ENCODE results near the gene BNIPL. TPM values are rescaled to one million over a fixed set of nuclear protein-coding genes. Genes with fewer than 3 reads are reported as not detected.
A peak's percentile ranks its signal among the peaks of the same experiment; 100 is the strongest.

The BNIPL gene
- total RNA-seq, 2 experiments from 2014 or later = 0.64 to 1.3 TPM

DNA sequence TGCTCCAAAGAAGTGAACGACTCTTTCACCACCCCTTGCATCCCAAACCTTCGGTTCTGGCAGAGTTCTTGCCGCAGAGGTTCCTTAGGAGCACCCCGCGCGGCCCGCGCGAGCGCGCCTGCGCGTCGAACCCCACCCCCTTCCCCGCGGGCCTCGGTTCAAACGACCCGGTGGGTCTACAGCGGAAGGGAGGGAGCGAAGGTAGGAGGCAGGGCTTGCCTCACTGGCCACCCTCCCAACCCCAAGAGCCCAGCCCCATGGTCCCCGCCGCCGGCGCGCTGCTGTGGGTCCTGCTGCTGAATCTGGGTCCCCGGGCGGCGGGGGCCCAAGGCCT, 11.2 kb downstream of the BNIPL start, which contains the start of gene C1orf56:
C1orf56 (plus strand) TSS at position 161 of the 334 bp plus-strand sequence; CDS start at position 258, 97 bp downstream.
- ChIA-PET POLR2A (interaction anchor here (1.0 to 2.1 kb wide), 4 partner anchors 10 to 110 kb away, joined by 3 to 28 read pairs (median 5); partner anchors contain the start of genes CDC42SE1, GABPB2 and PRUNE1), CTCF (interaction anchor here (0.9 to 3.9 kb wide), 15 partner anchors 10 to 428 kb away, joined by 3 to 32 read pairs (median 4); partner anchors contain the start of genes CDC42SE1, GABPB2, MINDY1 and TNFAIP8L2)
- intact Hi-C loops (cut with micrococcal nuclease) = no loop called here
- no peaks in the 10 kb centered on the region for H3K27me3 Mint-ChIP-seq
- H3K36me3 Mint-ChIP-seq = peaks cover 20% of the 10 kb centered on the region
- no peaks in the 10 kb centered on the region for H3K9me3 Mint-ChIP-seq
- peak; percentile 70 for DNase-seq
- H3K27ac Mint-ChIP-seq = peak within 1 kb of the TSS; percentile 82
- H3K4me1 Mint-ChIP-seq (ENCODE audit: low read depth) = peaks cover 51% of the 10 kb centered on the region
- peak within 1 kb of the TSS; percentile 88 for H3K4me3 Mint-ChIP-seq

DNA sequence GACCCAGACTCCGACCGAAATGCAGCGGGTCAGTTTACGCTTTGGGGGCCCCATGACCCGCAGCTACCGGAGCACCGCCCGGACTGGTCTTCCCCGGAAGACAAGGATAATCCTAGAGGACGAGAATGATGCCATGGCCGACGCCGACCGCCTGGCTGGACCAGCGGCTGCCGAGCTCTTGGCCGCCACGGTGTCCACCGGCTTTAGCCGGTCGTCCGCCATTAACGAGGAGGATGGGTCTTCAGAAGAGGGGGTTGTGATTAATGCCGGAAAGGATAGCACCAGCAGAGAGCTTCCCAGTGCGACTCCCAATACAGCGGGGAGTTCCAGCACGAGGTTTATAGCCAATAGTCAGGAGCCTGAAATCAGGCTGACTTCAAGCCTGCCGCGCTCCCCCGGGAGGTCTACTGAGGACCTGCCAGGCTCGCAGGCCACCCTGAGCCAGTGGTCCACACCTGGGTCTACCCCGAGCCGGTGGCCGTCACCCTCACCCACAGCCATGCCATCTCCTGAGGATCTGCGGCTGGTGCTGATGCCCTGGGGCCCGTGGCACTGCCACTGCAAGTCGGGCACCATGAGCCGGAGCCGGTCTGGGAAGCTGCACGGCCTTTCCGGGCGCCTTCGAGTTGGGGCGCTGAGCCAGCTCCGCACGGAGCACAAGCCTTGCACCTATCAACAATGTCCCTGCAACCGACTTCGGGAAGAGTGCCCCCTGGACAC, 11.7 kb downstream of the BNIPL start:
- H3K9me3 Mint-ChIP-seq = no peaks in the 10 kb centered on the region
- peaks cover 46% of the 10 kb centered on the region for H3K4me1 Mint-ChIP-seq (ENCODE audit: low read depth)
- CTCF ChIA-PET = interaction anchor here (0.9 to 3.9 kb wide), 18 partner anchors 9 to 428 kb away, joined by 3 to 32 read pairs (median 4); partner anchors contain the start of genes CDC42SE1, GABPB2, MINDY1 and TNFAIP8L2
- DNase-seq = peak; percentile 74
- intact Hi-C loops (cut with micrococcal nuclease) = loop anchor here (1.0 to 2.0 kb wide), 2 partner anchors 9 to 39 kb away; partner anchors contain the start of gene PRUNE1
- H3K4me3 Mint-ChIP-seq = peak overlapping the region; percentile 88
- POLR2A ChIA-PET = interaction anchor here (0.7 to 2.1 kb wide), 5 partner anchors 10 to 110 kb away, joined by 3 to 28 read pairs (median 4); partner anchors contain the start of genes CDC42SE1, GABPB2, MINDY1 and PRUNE1
- H3K27ac Mint-ChIP-seq = peak overlapping the region; percentile 82
- H3K36me3 Mint-ChIP-seq = peaks cover 23% of the 10 kb centered on the region
- no peaks in the 10 kb centered on the region for H3K27me3 Mint-ChIP-seq

DNA sequence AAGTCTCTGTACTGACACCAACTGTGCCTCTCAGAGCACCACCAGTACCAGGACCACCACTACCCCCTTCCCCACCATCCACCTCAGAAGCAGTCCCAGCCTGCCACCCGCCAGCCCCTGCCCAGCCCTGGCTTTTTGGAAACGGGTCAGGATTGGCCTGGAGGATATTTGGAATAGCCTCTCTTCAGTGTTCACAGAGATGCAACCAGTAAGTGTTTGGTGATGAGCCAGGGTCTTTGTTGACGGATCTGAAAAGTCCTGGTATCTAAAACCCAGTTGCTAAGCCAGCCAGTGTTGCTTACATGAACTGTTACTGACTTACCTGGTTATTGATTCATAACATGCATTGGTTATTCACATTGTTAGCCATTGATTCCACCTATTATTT, 12.3 kb downstream of the BNIPL start:
- H3K9me3 Mint-ChIP-seq = no peaks in the 10 kb centered on the region
- DNase-seq = no peak
- H3K4me3 Mint-ChIP-seq = peak overlapping the region; percentile 88
- CTCF ChIA-PET = interaction anchor here (0.9 to 3.9 kb wide), 14 partner anchors 9 to 202 kb away, joined by 3 to 32 read pairs (median 4); partner anchors contain the start of genes CDC42SE1, GABPB2, MINDY1 and TNFAIP8L2
- intact Hi-C loops (cut with micrococcal nuclease) = loop anchor here (1.0 to 2.0 kb wide), 2 partner anchors 9 to 40 kb away; partner anchors contain the start of gene PRUNE1
- peak overlapping the region; percentile 64 for H3K27ac Mint-ChIP-seq
- peaks cover 44% of the 10 kb centered on the region for H3K4me1 Mint-ChIP-seq (ENCODE audit: low read depth)
- peaks cover 25% of the 10 kb centered on the region for H3K36me3 Mint-ChIP-seq
- no peaks in the 10 kb centered on the region for H3K27me3 Mint-ChIP-seq
- POLR2A ChIA-PET = interaction anchor here (0.7 to 2.1 kb wide), 5 partner anchors 9 to 109 kb away, joined by 3 to 28 read pairs (median 4); partner anchors contain the start of genes CDC42SE1, GABPB2, MINDY1 and PRUNE1

DNA sequence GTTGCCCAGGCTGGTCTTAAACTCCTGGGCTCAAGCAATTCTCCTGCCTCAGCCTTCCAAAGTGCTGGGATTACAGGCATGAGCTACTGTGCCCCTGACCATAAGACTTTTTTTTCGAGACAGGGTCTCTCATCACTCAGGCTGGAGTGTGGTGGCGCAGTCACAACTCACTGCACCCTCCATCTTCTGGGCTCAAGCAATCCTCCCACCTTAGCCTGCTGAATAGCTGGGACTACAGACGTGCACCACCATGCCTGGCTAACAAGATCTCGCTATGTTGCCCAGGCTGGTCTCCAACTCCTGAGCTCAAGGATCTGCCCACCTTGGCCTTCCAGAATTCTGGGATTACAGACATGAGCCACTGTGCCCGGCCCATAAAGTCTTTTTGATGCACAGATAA, 13.1 kb downstream of the BNIPL start:
- peak overlapping the region; percentile 32 for H3K4me3 Mint-ChIP-seq
- ChIA-PET POLR2A (interaction anchor here (0.8 kb wide), 1 partner anchor 8 kb away, joined by 4 read pairs; no protein-coding TSS in a partner anchor), CTCF (interaction anchor here (0.6 to 3.9 kb wide), 6 partner anchors 8 to 92 kb away, joined by 4 to 32 read pairs (median 8); partner anchors contain the start of genes CDC42SE1, MINDY1 and MLLT11)
- peaks cover 31% of the 10 kb centered on the region for H3K36me3 Mint-ChIP-seq
- H3K27ac Mint-ChIP-seq = no peak overlapping the region
- intact Hi-C loops (cut with micrococcal nuclease) = loop anchor here (2.0 kb wide), 1 partner anchor 41 kb away; the partner anchor contains the start of gene PRUNE1
- H3K9me3 Mint-ChIP-seq = no peaks in the 10 kb centered on the region
- no peak for DNase-seq
- H3K4me1 Mint-ChIP-seq (ENCODE audit: low read depth) = peaks cover 48% of the 10 kb centered on the region
- H3K27me3 Mint-ChIP-seq = no peaks in the 10 kb centered on the region

DNA sequence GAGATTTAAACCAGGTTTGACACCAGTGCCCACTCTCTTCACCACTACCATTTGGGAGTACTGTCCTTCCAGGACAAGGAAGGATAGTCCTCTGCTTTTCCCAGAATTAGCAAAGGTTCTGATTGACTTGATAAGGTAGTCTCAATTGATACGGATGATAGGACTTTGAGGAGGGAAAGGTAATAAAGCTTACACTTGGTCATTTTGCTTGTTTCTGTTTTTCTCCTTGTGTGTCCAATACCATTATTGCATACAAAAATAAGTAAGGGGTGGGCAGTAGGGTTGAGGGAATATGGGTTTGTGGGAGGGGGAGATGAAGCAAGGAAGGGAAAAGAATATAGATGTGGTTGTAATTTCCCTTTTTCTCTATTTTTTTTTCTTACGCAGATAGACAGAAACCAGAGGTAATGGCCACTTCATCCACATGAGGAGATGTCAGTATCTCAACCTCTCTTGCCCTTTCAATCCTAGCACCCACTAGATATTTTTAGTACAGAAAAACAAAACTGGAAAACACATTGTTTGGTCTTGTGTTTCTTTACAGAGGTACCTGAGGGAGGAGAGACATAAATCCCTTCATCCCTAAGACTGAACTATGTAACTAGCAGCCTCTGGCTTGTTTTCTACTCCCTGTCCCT, 13.8 kb downstream of the BNIPL start:
- intact Hi-C loops (cut with micrococcal nuclease) = loop anchor here (10.0 kb wide), 1 partner anchor 685 kb away; the partner anchor contains the start of gene RPRD2
- no peaks in the 10 kb centered on the region for H3K27me3 Mint-ChIP-seq
- POLR2A ChIA-PET = interaction anchor here (0.8 kb wide), 1 partner anchor 8 kb away, joined by 4 read pairs; no protein-coding TSS in a partner anchor
- H3K9me3 Mint-ChIP-seq = no peaks in the 10 kb centered on the region
- CTCF ChIA-PET = interaction anchor here (0.5 to 2.9 kb wide), 4 partner anchors 10 to 49 kb away, joined by 3 to 14 read pairs (median 6); partner anchors contain the start of genes CDC42SE1 and MLLT11
- H3K36me3 Mint-ChIP-seq = peaks cover 38% of the 10 kb centered on the region
- peaks cover 53% of the 10 kb centered on the region for H3K4me1 Mint-ChIP-seq (ENCODE audit: low read depth)
- no peak overlapping the region for H3K4me3 Mint-ChIP-seq
- H3K27ac Mint-ChIP-seq = no peak overlapping the region
- no peak for DNase-seq

DNA sequence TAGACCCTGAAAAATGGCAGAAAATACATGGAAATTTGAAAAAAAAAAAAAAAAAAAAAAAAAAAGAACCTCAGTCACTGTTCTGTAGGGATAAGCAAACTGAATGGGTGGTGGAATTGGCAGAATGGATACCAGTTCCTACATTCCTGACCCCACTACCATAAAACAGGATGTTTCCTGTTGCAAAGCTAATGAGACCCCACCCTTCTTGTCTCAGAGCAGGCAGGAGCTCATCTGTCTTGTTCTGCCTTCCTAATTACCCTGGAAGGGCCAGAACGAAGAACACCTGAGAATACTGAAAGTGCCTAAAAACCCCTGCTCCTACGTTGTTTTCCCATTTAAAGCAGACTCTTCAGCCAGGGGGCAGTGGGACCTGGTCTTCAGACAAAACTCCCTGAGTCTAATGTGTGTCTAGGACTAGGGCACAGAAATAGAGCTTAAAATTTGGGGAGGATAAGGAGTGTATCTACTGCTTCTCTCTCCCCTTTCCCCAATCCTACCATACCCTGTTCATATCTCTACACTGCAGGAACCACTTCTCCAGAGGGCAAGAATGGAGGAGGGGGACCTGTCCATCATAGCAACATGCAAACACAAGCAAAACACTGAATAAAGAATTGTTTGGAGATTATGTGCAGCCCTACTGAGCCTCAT, 15.1 kb downstream of the BNIPL start:
- intact Hi-C loops (cut with micrococcal nuclease) = loop anchor here (10.0 kb wide), 1 partner anchor 687 kb away; the partner anchor contains the start of gene RPRD2
- no peaks in the 10 kb centered on the region for H3K9me3 Mint-ChIP-seq
- H3K4me1 Mint-ChIP-seq (ENCODE audit: low read depth) = peaks cover 63% of the 10 kb centered on the region
- DNase-seq = no peak
- H3K27ac Mint-ChIP-seq = peak overlapping the region; percentile 40
- CTCF ChIA-PET = interaction anchor here (1.1 to 2.9 kb wide), 3 partner anchors 9 to 48 kb away, joined by 3 to 14 read pairs (median 3); partner anchors contain the start of genes CDC42SE1 and MLLT11
- POLR2A ChIA-PET = no interaction called here
- no peaks in the 10 kb centered on the region for H3K27me3 Mint-ChIP-seq
- no peak overlapping the region for H3K4me3 Mint-ChIP-seq
- peaks cover 51% of the 10 kb centered on the region for H3K36me3 Mint-ChIP-seq

DNA sequence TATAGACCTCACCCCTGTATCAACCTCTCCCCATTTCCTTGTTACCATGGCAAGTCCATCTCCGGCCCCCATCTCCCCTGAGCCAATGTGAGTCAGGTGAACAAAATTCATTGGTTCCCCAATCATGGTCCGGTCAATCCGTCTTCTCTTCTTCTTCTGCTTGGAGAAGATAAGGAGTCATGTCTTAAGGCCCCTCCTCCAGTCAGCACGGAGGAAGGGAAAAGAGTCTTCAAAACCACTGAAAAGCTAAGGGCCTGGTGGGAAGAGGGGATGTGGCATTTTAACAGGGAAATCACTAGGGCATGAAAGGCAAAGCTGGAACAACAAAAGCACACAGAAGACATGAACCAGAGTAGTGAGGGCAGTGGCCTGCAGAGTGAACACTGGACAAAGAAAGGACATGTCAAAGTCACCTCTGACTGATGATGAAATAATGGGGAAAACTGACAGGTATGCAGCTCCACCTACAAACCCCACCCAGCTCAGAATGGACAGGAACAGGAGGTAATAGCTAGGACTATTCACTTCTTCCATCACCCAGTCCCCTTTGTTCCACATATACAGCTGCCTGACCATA, 18.7 kb downstream of the BNIPL start:
- Mint-ChIP-seq H3K9me3 (no peaks in the 10 kb centered on the region), H3K27ac (peak overlapping the region; percentile 99), H3K4me1 (ENCODE audit: low read depth) (peaks cover 52% of the 10 kb centered on the region), H3K4me3 (peak overlapping the region; percentile 3), H3K27me3 (no peaks in the 10 kb centered on the region), H3K36me3 (peaks cover 76% of the 10 kb centered on the region)
- POLR2A ChIA-PET = interaction anchor here (0.5 to 1.6 kb wide), 3 partner anchors 11 to 56 kb away, joined by 3 to 4 read pairs (median 3); no protein-coding TSS in a partner anchor
- intact Hi-C loops (cut with micrococcal nuclease) = loop anchor here (5.0 to 10.0 kb wide), 2 partner anchors 33 to 690 kb away; partner anchors contain the start of gene RPRD2
- CTCF ChIA-PET = interaction anchor here (0.8 to 0.9 kb wide), 3 partner anchors 30 to 100 kb away, joined by 3 to 4 read pairs (median 3); no protein-coding TSS in a partner anchor
- DNase-seq = no peak

DNA sequence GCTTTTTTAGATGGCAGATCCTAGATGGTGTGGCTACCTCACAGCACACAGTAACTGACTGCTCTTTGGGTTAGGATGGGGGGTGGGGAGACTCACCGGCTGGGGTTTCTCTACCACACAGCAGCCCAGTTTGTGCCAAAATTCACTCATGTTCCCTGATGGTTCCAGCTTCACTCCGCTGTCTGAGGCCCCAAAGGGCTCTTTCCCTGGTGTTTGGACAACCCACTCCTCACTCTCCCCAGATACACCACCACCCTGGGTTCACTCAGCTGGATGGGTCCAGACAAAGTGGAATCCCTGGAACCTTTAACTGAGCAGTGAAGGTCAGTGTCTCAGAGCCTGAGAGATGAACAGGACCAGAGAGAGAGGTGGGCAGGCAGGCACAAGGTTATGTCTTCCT, 19.2 kb downstream of the BNIPL start:
- ChIA-PET POLR2A (interaction anchor here (0.5 to 1.6 kb wide), 2 partner anchors 12 to 55 kb away, joined by 3 to 4 read pairs; no protein-coding TSS in a partner anchor), CTCF (interaction anchor here (0.9 to 3.2 kb wide), 3 partner anchors 8 to 100 kb away, joined by 3 to 32 read pairs (median 4); partner anchors contain the start of gene C1orf56)
- no peak for DNase-seq
- H3K9me3 Mint-ChIP-seq = no peaks in the 10 kb centered on the region
- peaks cover 74% of the 10 kb centered on the region for H3K36me3 Mint-ChIP-seq
- peaks cover 53% of the 10 kb centered on the region for H3K4me1 Mint-ChIP-seq (ENCODE audit: low read depth)
- intact Hi-C loops (cut with micrococcal nuclease) = loop anchor here (5.0 to 10.0 kb wide), 2 partner anchors 33 to 691 kb away; partner anchors contain the start of gene RPRD2
- H3K4me3 Mint-ChIP-seq = peak overlapping the region; percentile 98
- H3K27ac Mint-ChIP-seq = peak overlapping the region; percentile 99
- H3K27me3 Mint-ChIP-seq = no peaks in the 10 kb centered on the region

DNA sequence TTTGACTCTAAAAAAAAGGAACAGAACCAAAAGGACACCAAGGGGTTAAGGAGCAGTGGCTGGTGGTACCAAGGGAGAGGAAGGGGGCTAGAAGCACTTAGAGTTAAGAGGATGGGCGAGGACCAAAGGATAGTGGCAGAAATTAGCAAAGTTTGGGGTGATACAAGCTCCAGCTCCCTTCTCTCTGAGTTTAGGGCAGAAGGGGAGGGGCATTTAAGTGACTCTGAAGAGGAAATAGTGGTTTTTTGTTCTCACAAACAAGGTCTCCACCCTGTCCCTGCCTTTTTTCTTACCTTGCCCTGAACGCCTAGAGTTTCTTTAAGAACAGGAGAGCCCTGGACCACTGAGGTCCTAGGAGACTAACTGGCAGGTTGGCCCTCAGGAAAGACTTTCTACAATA, 19.8 kb downstream of the BNIPL start:
- CTCF ChIA-PET = interaction anchor here (0.9 to 5.0 kb wide), 4 partner anchors 8 to 31 kb away, joined by 3 to 56 read pairs (median 22); partner anchors contain the start of genes C1orf56 and GABPB2
- POLR2A ChIA-PET = interaction anchor here (1.6 to 3.9 kb wide), 2 partner anchors 8 to 12 kb away, joined by 4 to 28 read pairs; partner anchors contain the start of gene C1orf56
- peaks cover 71% of the 10 kb centered on the region for H3K36me3 Mint-ChIP-seq
- H3K4me1 Mint-ChIP-seq (ENCODE audit: low read depth) = peaks cover 55% of the 10 kb centered on the region
- H3K4me3 Mint-ChIP-seq = peak overlapping the region; percentile 98
- intact Hi-C loops (cut with micrococcal nuclease) = loop anchor here (2.0 to 10.0 kb wide), 4 partner anchors 34 to 691 kb away; partner anchors contain the start of gene RPRD2
- H3K9me3 Mint-ChIP-seq = no peaks in the 10 kb centered on the region
- H3K27ac Mint-ChIP-seq = peak overlapping the region; percentile 99
- no peaks in the 10 kb centered on the region for H3K27me3 Mint-ChIP-seq
- no peak for DNase-seq

DNA sequence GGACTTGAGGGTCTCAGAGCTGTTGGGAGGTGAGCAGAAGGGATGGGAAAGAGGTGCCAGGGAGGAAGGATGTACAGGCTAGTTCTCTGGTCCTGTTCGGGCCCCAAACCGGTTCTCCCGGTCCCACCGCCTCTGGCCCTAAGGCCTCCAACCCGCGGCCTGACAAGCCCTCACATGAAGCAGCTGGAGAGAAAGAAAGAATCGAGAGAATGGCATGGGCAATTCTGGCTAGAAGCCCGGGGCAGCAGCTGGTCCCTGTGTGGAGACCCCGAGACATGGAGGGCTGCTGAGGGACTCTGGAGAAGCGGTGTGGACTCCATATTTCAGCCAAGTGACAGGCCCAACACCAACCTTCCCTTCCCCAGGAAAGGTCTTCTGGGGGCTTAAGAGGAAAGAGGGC, 22.3 kb downstream of the BNIPL start:
- Mint-ChIP-seq H3K36me3 (peaks cover 52% of the 10 kb centered on the region), H3K27me3 (no peaks in the 10 kb centered on the region), H3K4me1 (ENCODE audit: low read depth) (peaks cover 59% of the 10 kb centered on the region), H3K4me3 (peak overlapping the region; percentile 98), H3K9me3 (no peaks in the 10 kb centered on the region), H3K27ac (peak overlapping the region; percentile 99)
- POLR2A ChIA-PET = interaction anchor here (0.7 to 3.9 kb wide), 8 partner anchors 9 to 240 kb away, joined by 3 to 28 read pairs (median 9); partner anchors contain the start of genes C1orf56, GABPB2, MINDY1 and TNFAIP8L2
- CTCF ChIA-PET = interaction anchor here (0.6 to 5.0 kb wide), 11 partner anchors 8 to 98 kb away, joined by 3 to 56 read pairs (median 5); partner anchors contain the start of genes C1orf56, GABPB2 and TNFAIP8L2
- intact Hi-C loops (cut with micrococcal nuclease) = loop anchor here (1.0 to 10.0 kb wide), 5 partner anchors 12 to 694 kb away; partner anchors contain the start of genes GABPB2, PIP5K1A, RPRD2 and TNFAIP8L2
- DNase-seq = no peak
